ENCODE results near the gene HPCAL1. TPM values are rescaled to one million over a fixed set of nuclear protein-coding genes. Genes with fewer than 3 reads are reported as not detected.

HPCAL1 gene
- total and polyA plus RNA-seq, 8 donors = 14.0 to 571 (median 85.4) TPM

DNA sequence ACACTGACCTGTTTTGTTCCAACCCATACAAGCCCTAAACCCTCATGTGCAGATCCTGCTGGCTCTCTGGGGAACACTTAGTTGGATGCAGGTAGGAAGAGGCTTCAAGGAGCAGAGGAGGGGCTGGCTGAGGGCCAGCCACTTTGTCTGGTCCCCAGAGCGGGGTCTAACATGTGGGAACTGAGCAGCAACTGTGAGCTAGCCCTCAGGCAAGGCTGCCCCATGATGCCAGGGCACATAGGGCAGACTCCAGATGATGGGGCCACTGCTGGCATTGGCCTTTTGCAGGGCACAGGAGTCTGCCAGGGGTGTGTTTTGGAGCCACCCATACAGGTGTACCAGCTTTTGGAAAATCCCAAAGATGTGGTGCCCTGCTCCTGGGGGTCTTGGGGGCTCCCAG, 67.7 kb downstream of the HPCAL1 start:
- Histone ChIP-seq H3K36me3 (peaks cover 0 to 6% (median 0%) of the 10 kb centered on the region in 4 donors), H3K4me1 (peaks cover 48 to 73% (median 66%) of the 10 kb centered on the region in 4 donors), H3K9me3 (no peaks in the 10 kb centered on the region), H3K27me3 (no peaks in the 10 kb centered on the region), H3K4me3 (no peak overlapping the region), H3K27ac (peak overlapping the region; percentile 75 to 93 (median 84))
- WGBS, 5 donors = 42 to 83% (median 71%) methylated on average over 1 of the region's 1 CpG
- intact Hi-C loops (cut with DNase I; ENCODE audit: low total_unique reads) = no loop called here
- TF ChIP-seq, protein P1, sequence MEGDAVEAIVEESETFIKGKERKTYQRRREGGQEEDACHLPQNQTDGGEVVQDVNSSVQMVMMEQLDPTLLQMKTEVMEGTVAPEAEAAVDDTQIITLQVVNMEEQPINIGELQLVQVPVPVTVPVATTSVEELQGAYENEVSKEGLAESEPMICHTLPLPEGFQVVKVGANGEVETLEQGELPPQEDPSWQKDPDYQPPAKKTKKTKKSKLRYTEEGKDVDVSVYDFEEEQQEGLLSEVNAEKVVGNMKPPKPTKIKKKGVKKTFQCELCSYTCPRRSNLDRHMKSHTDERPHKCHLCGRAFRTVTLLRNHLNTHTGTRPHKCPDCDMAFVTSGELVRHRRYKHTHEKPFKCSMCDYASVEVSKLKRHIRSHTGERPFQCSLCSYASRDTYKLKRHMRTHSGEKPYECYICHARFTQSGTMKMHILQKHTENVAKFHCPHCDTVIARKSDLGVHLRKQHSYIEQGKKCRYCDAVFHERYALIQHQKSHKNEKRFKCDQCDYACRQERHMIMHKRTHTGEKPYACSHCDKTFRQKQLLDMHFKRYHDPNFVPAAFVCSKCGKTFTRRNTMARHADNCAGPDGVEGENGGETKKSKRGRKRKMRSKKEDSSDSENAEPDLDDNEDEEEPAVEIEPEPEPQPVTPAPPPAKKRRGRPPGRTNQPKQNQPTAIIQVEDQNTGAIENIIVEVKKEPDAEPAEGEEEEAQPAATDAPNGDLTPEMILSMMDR (IDR thresholded peaks at IDR 0.05) = no peak
- no peak for TF ChIP-seq POLR2AphosphoS5 (IDR thresholded peaks at IDR 0.05)
- no peak for DNase-seq

GRCh38 chr2:10370895-10371294, 68.2 kb downstream of the HPCAL1 start:
- no peak overlapping the region for H3K4me3 ChIP-seq
- intact Hi-C loops (cut with DNase I; ENCODE audit: low total_unique reads) = no loop called here
- peaks cover 0 to 6% (median 0%) of the 10 kb centered on the region in 4 donors for H3K36me3 ChIP-seq
- DNase-seq = no peak
- peaks cover 43 to 72% (median 62%) of the 10 kb centered on the region in 4 donors for H3K4me1 ChIP-seq
- H3K27me3 ChIP-seq = no peaks in the 10 kb centered on the region
- H3K27ac ChIP-seq = peak overlapping the region; percentile 75 to 93 (median 84)
- WGBS, 5 donors = 33 to 70% (median 58%) methylated on average over 5 to 6 of the region's 6 CpGs
- no peaks in the 10 kb centered on the region for H3K9me3 ChIP-seq
- TF ChIP-seq POLR2AphosphoS5 (IDR thresholded peaks at IDR 0.05) (no peak), EP300 (IDR thresholded peaks at IDR 0.05) (no peak), POLR2A (IDR thresholded peaks at IDR 0.05) (no peak)
- TF ChIP-seq, protein P1 (IDR thresholded peaks at IDR 0.05) = no peak

DNA sequence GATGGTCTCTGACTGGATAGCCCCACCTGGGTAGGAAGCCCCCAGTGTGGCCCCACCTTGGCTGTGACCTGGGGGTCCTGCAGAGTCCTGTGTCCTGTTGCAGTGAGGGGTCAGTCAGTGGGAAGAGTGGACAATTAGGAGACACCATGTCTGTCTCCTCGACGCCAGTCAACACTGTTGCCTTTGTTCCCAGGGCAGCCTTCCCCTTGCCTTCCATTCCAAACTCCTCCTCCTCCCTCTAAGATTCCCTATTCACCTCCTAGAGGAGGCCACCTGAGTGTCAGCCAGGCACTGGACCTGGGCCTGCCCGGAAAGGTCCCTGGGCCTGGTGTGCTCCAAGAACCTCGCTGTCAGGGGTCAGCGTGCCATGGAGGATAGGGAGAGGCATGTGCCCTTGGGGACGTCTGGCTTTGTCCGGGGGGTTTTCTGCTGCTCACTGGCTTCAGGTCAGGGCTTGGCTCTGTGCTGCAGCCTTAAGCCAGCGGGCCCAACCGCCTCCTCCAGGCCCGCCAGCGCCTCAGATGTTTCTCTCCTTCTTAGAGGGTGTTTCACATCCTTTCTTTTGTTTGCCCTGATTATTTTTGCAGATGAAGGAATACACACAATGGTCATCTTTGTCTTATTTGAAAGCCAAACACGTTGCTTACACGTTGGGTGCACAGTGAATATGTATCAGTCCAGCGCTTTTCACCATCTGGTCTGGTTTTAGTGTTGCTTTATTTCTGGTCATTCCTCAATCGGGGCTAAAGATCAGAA, 68.9 kb downstream of the HPCAL1 start:
- Histone ChIP-seq H3K27ac (peak overlapping the region; percentile 75 to 93 (median 84)), H3K27me3 (no peaks in the 10 kb centered on the region), H3K36me3 (peaks cover 0 to 6% (median 0%) of the 10 kb centered on the region in 4 donors), H3K4me1 (peaks cover 38 to 65% (median 55%) of the 10 kb centered on the region in 4 donors), H3K9me3 (no peaks in the 10 kb centered on the region), H3K4me3 (no peak overlapping the region)
- TF ChIP-seq POLR2AphosphoS5 (IDR thresholded peaks at IDR 0.05) (no peak), EP300 (IDR thresholded peaks at IDR 0.05) (no peak), POLR2A (IDR thresholded peaks at IDR 0.05) (no peak)
- TF ChIP-seq, protein P1 (IDR thresholded peaks at IDR 0.05) = no peak
- DNase-seq = no peak
- 63 to 79% (median 75%) methylated on average over 15 of the region's 15 CpGs for WGBS, 5 donors
- intact Hi-C loops (cut with DNase I; ENCODE audit: low total_unique reads) = no loop called here

DNA sequence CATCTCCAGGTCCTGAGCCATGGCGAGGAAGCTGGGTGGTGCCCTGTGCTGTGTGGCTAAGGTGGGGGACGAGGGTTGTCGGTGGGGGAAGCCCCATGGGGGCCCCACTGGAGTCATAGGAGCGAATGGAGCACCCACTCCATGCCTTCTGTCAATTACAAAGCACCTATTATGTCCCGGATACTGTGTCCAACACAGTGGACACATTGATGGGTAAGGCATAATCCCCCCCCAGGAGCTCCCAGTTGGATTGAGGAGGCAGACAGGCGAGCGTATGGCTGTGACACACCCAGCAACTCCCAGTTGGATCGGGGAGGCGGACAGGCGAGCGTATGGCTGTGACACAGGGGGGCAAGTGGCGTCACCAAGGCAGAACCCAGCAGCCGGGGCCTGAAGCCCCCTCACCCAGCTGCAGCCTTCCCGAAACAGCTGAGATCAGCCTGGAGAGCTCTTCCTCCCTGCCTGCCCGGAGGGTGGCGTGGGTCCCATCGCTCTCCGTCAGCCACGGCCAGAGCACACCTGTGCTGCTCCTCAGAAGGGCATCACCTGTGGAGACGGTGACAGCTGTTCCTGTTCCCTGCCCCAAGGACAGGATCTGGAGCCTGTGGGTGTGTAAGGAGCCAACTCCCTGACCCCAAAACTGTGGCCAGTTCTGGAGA, 69.6 kb downstream of the HPCAL1 start:
- Histone ChIP-seq H3K9me3 (no peaks in the 10 kb centered on the region), H3K36me3 (peaks cover 0 to 6% (median 0%) of the 10 kb centered on the region in 4 donors), H3K4me3 (no peak overlapping the region), H3K27ac (peak overlapping the region in 1 of 5 donors; percentile 75), H3K4me1 (peaks cover 36 to 61% (median 51%) of the 10 kb centered on the region in 4 donors), H3K27me3 (no peaks in the 10 kb centered on the region)
- WGBS, 5 donors = 90 to 95% (median 93%) methylated on average over 6 to 20 of the region's 20 CpGs
- TF ChIP-seq POLR2A (IDR thresholded peaks at IDR 0.05) = no peak
- TF ChIP-seq, protein P1 (IDR thresholded peaks at IDR 0.05) = no peak
- no peak for TF ChIP-seq EP300 (IDR thresholded peaks at IDR 0.05)
- TF ChIP-seq POLR2AphosphoS5 (IDR thresholded peaks at IDR 0.05) = no peak
- no peak for DNase-seq
- intact Hi-C loops (cut with DNase I; ENCODE audit: low total_unique reads) = no loop called here
